Ishikawa (cell line): Measurements from ENCODE around the gene EPHB1.

Experiments
- CEBPB ChIP-seq: IDR thresholded peaks from 2 replicates; pipeline ENCODE4 v1.6.1; 2012
- CREB1 ChIP-seq: IDR thresholded peaks from 2 replicates; pipeline ENCODE4 v1.6.1; 2012; ENCODE audit warnings: low read depth
- EGR1 ChIP-seq: IDR thresholded peaks from 2 replicates; pipeline ENCODE4 v1.6.1; 2012
- EP300 ChIP-seq: IDR thresholded peaks from 2 replicates; pipeline ENCODE4 v1.6.1; 2012; ENCODE audit warnings: borderline replicate concordance
- FOXM1 ChIP-seq: IDR thresholded peaks from 2 replicates; pipeline ENCODE4 v1.6.1; 2012; ENCODE audit warnings: low read depth, borderline replicate concordance
- MAX ChIP-seq: IDR thresholded peaks from 2 replicates; pipeline ENCODE4 v1.6.1; 2012
- NFIC ChIP-seq: IDR thresholded peaks from 2 replicates; pipeline ENCODE4 v1.6.1; 2012
- RAD21 ChIP-seq: IDR thresholded peaks from 2 replicates; pipeline ENCODE4 v1.6.1; 2012; ENCODE audit warnings: low read depth
- REST ChIP-seq: IDR thresholded peaks from 2 replicates; pipeline ENCODE4 v1.6.1; 2012; ENCODE audit warnings: low read depth, mild to moderate bottlenecking
- TAF1 ChIP-seq: IDR thresholded peaks from 2 replicates; pipeline ENCODE4 v1.6.1; 2012; ENCODE audit warnings: low read depth, mild to moderate bottlenecking
- TCF12 ChIP-seq: IDR thresholded peaks from 2 replicates; pipeline ENCODE4 v1.6.1; 2012; ENCODE audit warnings: low read depth
- TEAD4 ChIP-seq: IDR thresholded peaks from 2 replicates; pipeline ENCODE4 v1.6.1; 2012
- USF1 ChIP-seq: IDR thresholded peaks from 2 replicates; pipeline ENCODE4 v1.6.1; 2012
- YY1 ChIP-seq: IDR thresholded peaks from 2 replicates; pipeline ENCODE4 v1.6.1; 2012; ENCODE audit warnings: low read depth
- ZBTB7A ChIP-seq: IDR thresholded peaks from 2 replicates; pipeline ENCODE4 v1.6.1; 2012; ENCODE audit warnings: low read depth

The EPHB1 gene

GRCh38 chr3:135272026-135272669 lies 477.1 kb downstream of the EPHB1 start:
- TF ChIP-seq TCF12 (no peak), RAD21 (no peak), USF1 (no peak), TEAD4 (no peak), EGR1 (no peak)

- TF ChIP-seq REST (no peak), TEAD4 (no peak), CEBPB (no peak), TAF1 (no peak), YY1 (no peak)
Observed at GRCh38 chr3:135292162-135292561, 497.1 kb downstream of the EPHB1 start.

GRCh38 chr3:135301670-135302069 lies 506.6 kb downstream of the EPHB1 start:
- TF ChIP-seq ZBTB7A (no peak), CREB1 (no peak), FOXM1 (no peak), RAD21 (no peak), MAX (no peak)

GRCh38 chr3:135304378-135304777 lies 509.3 kb downstream of the EPHB1 start:
- no peak for TF ChIP-seq EP300
- TF ChIP-seq ZBTB7A = no peak
- TF ChIP-seq MAX = no peak
- TF ChIP-seq NFIC = no peak
- TF ChIP-seq RAD21 = no peak
- no peak for TF ChIP-seq TCF12
- no peak for TF ChIP-seq FOXM1
- no peak for TF ChIP-seq CREB1
- no peak for TF ChIP-seq YY1
- TF ChIP-seq TEAD4 = no peak
- TF ChIP-seq USF1 = no peak
